K562 (cell line): ENCODE data around the gene PELI2. TPM values are rescaled to one million over a fixed set of nuclear protein-coding genes. Genes with fewer than 3 reads are reported as not detected.

ENCODE experiments used
- ATF1 ChIP-seq, 2 experiments: fragments of 450-650 bp in 1 of 2; IDR thresholded peaks; 2 replicates each; pipeline ENCODE4 v1.6.1; 2016; ENCODE audit warnings: missing compliant biosample characterization in 1 of 2, missing genetic modification characterization in 1 of 2
- CUX1 ChIP-seq: fragments of 200-800 bp; sonication (Bioruptor generic); IDR thresholded peaks from 2 replicates; pipeline ENCODE4 v1.6.1; 2016; ENCODE audit warnings: missing genetic modification characterization, missing compliant biosample characterization
- ELF4 ChIP-seq: fragments of 450-650 bp; formaldehyde crosslinking; IDR thresholded peaks from 2 replicates; pipeline ENCODE4 v1.4.0; 2022; ENCODE audit warnings: missing genetic modification characterization
- MBD2 ChIP-seq: sonication (generic); IDR thresholded peaks from 2 replicates; pipeline ENCODE4 v1.6.1; 2016; ENCODE audit warnings: low read depth, borderline replicate concordance
- MECOM ChIP-seq: fragments of 250-450 bp; sonication (Bioruptor Pico); IDR thresholded peaks from 2 replicates; pipeline ENCODE4 v1.8.0; 2022; ENCODE audit warnings: inconsistent platforms
- NFATC3 ChIP-seq: fragments of 450-650 bp; IDR thresholded peaks from 2 replicates; pipeline ENCODE4 v1.6.1; 2017; ENCODE audit warnings: mild to moderate bottlenecking
- SMAD4 ChIP-seq: fragments of 250-450 bp; sonication (Bioruptor Pico); conservative IDR thresholded peaks from 2 replicates; pipeline ENCODE4 v1.8.0; 2021; ENCODE audit warnings: inconsistent platforms, mild to moderate bottlenecking, moderate library complexity
- ZNF518B ChIP-seq: fragments of 250-450 bp; sonication (Bioruptor Pico); IDR thresholded peaks from 2 replicates; pipeline ENCODE4 v1.5.0; 2021; ENCODE audit warnings: mild to moderate bottlenecking, moderate library complexity
- polyA plus RNA-seq, 8 experiments: library from polyadenylated mRNA; depleted of rRNA in 4 of 8; stranded (reverse) in 5 of 8; unstranded in 3 of 8; fragments of >200 nt; fragmentation: Nextera tagmentation in 2 of 8; fragmentation: Illumina TruSeq in 1 of 8; extraction: Ambion mirVana in 2 of 8; extraction: Trizol in 1 of 8; gene quantifications; 2 replicates each; pipeline versions ENCODE4 v1.2.1 to v1.2.3, GENCODE V29; 2011 to 2014; ENCODE audit warnings: inconsistent platforms in 1 of 8, missing spikeins in 1 of 8
- total RNA-seq, 7 experiments: library from RNA; depleted of rRNA in 6 of 7; stranded (reverse); fragments of >200 nt in 6 of 7; fragmentation: Illumina TruSeq in 2 of 7; extraction: Trizol in 2 of 7; gene quantifications; 2 replicates each; pipeline versions ENCODE4 v1.2.1 to v1.2.3, GENCODE V29; 2011 to 2021; ENCODE audit warnings: low replicate concordance in 1 of 7
- TF ChIP-seq, protein P1 (sequence below): fragments of 250-450 bp; sonication (Bioruptor Pico); IDR thresholded peaks from 2 replicates; pipeline ENCODE4 v1.8.0; 2021; ENCODE audit warnings: moderate library complexity, mild to moderate bottlenecking, inconsistent platforms

PELI2 gene
- total and polyA plus RNA-seq, 9 of the 15 experiments (the other 6 are each of a cell fraction or from before 2014, with no cell fraction given), result 0.20 to 1.5 (median 0.44) TPM

DNA sequence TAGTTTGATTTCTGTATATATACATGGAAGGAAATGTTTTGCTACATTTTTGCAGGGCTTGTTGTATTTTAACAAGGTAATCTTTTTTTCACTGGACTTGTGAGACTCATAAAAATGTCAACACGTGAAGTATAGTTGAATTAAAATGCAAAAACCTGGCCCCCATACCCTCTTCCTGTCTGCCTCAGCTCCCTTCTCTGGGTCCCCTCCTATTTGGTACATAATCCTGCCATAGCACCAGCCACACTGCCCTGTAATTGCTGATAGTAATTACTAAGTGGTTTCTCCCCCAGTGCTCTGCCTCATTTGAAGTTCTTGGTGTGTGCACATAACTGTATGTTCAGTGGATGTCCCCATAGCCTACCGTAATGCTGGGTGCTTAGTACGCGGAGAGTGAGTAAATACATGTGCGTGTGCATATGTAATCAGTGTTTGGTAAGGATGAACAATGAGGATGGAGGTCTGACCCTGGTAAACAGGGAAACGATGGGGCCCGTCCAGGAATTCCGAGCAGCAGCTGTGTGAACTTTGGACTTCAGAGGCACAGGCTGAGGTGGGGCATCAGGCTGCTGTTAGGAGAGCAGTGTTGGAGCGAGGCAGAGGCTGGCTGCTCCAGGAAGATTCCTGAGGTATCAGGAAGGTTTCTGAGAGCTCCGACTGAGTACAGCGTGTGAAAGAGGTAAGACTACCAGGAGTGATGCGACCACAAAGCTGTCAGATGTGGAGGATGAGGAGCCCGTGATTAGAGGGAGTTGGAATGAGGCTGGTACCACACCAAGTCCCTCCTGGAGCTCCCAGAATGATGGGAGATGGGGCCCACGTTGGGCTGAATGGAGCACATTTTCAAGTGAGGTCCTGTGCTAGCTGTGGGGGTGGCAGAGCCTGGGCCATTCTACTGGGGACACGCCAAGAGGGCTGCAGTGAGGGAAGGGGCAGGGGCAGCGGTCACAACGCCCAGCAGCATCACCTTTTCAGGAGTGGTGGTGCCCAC is 106.8 kb downstream of the PELI2 start (continued):
- TF ChIP-seq CUX1 (CRISPR knock-in tag), result no peak
- no peak for TF ChIP-seq ATF1 (CRISPR knock-in tag; IDR thresholded peaks at IDR 0.05)
- TF ChIP-seq ATF1 (tag; IDR thresholded peaks at IDR 0.05), result no peak
- TF ChIP-seq ZNF518B (CRISPR knock-in tag), result no peak
- no peak for TF ChIP-seq MBD2
- no peak for TF ChIP-seq MECOM (CRISPR knock-in tag)
- no peak for TF ChIP-seq NFATC3
- TF ChIP-seq, protein P1, sequence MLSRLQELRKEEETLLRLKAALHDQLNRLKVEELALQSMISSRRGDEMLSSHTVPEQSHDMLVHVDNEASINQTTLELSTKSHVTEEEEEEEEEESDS (CRISPR knock-in tag), result no peak
- no peak for TF ChIP-seq SMAD4 (CRISPR knock-in tag)
- no peak for TF ChIP-seq ELF4
- TF ChIP-seq, all 486 proteins: peak for 0
